GM13976 (cell line): ENCODE results near the gene DDAH1.

Experiments
- DNase-seq: peaks from one replicate; pipeline ENCODE4 v3.0.0; 2012; ENCODE audit warnings: low spot score
- in situ Hi-C: fragments of 300-500 bp; cut with MboI; formaldehyde crosslinking; loops from one replicate; pipeline ENCODE4 v1.12.0; 2022; ENCODE audit warnings: low sequenced_read_pairs, mixed read lengths, inconsistent platforms; ENCODE audit not compliant: unreplicated experiment
- TF ChIP-seq, protein P1 (sequence below): IDR thresholded peaks from 2 replicates; pipeline ENCODE4 v1.5.1; 2012; ENCODE audit warnings: borderline replicate concordance, mild to moderate bottlenecking; ENCODE audit not compliant: insufficient read depth; ENCODE audit errors: extremely low read depth, missing control alignments, control extremely low read depth

DDAH1 gene

GRCh38 chr1:85393490-85393889, 71.5 kb downstream of the DDAH1 start:
- in situ Hi-C loops = no loop called here
- no peak for DNase-seq
- TF ChIP-seq, protein P1, sequence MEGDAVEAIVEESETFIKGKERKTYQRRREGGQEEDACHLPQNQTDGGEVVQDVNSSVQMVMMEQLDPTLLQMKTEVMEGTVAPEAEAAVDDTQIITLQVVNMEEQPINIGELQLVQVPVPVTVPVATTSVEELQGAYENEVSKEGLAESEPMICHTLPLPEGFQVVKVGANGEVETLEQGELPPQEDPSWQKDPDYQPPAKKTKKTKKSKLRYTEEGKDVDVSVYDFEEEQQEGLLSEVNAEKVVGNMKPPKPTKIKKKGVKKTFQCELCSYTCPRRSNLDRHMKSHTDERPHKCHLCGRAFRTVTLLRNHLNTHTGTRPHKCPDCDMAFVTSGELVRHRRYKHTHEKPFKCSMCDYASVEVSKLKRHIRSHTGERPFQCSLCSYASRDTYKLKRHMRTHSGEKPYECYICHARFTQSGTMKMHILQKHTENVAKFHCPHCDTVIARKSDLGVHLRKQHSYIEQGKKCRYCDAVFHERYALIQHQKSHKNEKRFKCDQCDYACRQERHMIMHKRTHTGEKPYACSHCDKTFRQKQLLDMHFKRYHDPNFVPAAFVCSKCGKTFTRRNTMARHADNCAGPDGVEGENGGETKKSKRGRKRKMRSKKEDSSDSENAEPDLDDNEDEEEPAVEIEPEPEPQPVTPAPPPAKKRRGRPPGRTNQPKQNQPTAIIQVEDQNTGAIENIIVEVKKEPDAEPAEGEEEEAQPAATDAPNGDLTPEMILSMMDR = no peak

GRCh38 chr1:85388416-85388815, 76.5 kb downstream of the DDAH1 start:
- DNase-seq = no peak
- TF ChIP-seq, protein P1 = no peak
- in situ Hi-C loops = no loop called here

DNA sequence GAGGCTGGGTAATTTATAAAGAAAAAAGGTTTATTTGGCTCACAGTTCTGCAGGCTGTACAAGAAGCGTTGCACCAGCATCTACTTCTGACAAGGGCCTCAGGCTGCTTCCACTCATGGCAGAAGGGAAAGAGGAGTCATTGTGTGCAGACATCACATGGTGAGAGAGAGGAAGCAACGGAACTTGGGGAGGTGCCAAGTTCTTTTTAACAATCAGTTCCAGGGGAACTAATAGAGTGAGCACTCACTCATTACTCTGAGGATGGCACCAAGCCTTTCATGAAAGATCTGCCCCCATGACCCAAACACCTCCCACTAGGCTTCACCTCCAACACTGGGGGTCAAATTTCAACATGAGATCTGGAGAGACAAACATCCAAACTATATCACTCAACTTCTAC, 77.2 kb downstream of the DDAH1 start:
- DNase-seq = no peak
- in situ Hi-C loops = no loop called here
- TF ChIP-seq, protein P1 = no peak

DNA sequence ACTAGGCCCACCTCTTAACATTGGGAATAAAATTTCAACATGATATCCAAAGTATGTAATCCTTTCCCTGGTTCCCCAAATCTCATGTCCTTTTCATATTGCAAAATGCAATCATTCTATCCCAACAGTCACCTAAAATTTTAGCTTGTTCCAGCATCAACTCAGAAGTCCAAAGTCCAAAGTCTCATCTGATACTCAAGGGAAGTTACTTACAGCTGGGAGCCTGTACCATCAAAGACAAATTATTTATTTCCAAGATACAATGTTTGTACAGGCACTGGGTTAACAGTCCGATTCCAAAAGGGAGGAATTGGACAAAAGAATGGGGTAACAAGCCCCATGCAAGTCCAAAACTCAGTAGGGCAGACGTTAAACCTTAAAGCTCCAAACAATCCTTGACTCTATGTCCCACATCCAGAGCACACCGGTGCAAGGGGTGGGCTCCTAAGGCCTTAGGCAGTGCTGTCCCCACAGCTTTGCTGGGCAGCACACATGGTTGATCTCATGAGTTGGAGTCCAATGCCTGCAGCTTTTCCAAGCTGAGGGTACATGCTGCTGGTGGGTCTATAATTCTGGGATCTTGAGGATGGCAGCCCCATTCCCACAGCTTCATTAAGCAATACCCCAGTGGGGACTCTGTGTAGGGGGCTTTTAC, 78.8 kb downstream of the DDAH1 start:
- DNase-seq = no peak
- in situ Hi-C loops = no loop called here
- TF ChIP-seq, protein P1 = no peak

DNA sequence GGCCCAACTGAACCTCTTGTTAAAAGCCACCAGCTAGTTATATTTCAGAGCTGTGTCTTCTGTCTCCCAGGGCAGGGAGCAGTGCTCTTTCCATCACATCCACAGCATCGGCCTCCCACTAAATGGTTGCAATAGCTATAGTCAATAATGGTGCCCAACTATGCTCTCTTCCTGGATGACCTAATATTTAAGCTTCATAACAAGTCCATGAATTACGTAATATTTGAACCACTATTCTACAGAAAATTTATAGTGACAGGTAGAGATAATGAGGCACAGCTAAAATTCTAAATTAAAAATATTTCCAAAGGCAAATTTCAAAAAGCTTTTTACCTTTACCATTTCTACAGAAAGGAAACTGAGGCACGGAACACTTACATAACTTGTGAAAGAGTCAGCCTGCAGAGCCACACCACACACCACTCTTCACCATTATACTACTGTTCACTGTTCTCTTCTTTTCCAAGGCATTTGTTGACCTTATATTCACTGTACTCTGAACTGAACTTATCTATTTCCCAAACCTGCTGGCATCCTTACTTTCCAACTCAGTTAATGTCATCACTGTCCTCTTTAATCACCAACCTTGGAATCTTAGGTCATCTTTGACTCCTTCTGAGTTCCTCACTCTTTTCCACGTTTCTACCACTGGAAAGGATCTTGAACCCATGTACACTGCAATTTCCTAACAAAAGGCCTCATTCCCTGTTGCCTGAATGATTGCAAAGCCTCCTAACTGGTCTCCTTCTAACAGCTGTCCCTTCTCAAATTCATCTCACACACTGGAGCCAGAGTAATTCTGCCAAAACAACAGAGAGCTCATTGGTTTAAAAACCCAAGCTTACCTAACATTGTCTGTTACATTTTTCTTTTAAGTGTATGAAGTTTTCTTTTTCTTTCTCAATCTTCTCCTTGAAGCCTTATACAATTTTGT, 85.5 kb downstream of the DDAH1 start:
- DNase-seq = no peak
- in situ Hi-C loops = no loop called here
- TF ChIP-seq, protein P1 = no peak

- TF ChIP-seq, protein P1 = no peak
- in situ Hi-C loops = no loop called here
- DNase-seq = no peak
Observed at GRCh38 chr1:85378534-85378933, 86.4 kb downstream of the DDAH1 start.
